Adrenal gland (tissue), 5 donors: ENCODE measurements around the gene CORO6.

Source experiments
- POLR2A ChIP-seq, 2 donors: fragments of 450-650 bp; IDR thresholded peaks; one replicate each; pipeline ENCODE4 v1.6.1; 2017; ENCODE audit warnings: antibody characterized with exemption in 2 of 2, mild to moderate bottlenecking in 2 of 2, moderate library complexity in 1 of 2
- TF ChIP-seq, protein P1 (sequence below), 6 experiments: fragments of 450-650 bp in 4 of 6; fragments of 200-600 bp in 2 of 6; sonication (generic) in 1 of 6; IDR thresholded peaks; 1 replicate in 5 of 6; 2 replicates in 1 of 6; pipeline versions ENCODE4 v1.5.1 to v1.8.0; 2016 to 2021; ENCODE audit warnings: antibody characterized with exemption in 6 of 6, mild to moderate bottlenecking in 2 of 6, moderate library complexity in 1 of 6
- donor health status: DM: no; HTN: no; CAD: no.

DNA sequence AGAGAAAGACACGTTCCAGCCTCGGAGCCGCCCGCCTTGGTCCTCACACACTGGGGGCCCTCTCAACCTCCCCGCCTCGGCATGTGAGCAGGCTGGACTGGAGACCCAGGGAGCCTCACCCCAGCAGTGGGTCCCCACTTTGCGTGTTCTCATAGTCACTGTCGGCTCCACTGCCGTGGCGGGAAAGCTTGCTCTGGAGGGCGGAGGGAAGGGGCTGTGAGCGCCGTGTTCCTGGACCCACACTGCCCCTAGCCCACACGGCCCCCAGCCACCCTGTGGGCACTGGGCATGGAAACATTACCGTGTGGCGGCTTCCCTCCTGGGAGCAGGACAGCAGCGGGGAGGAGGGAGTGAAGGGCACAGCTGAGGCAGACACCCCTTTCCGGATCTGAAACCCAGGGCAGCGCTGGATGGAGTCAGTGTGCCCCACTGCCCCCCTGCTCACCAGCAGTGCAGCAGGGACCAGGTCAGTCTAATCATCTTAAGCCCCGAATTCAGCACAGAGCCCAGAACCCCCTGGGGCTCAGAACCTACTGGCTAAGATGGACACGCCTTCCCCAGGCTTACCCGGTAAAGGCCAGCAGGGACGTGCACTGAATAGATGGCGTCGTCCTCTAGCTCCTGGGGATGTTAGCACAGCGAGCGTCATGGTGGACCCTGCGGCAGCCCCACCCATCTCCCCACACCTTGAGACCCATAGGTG, 47.0 kb downstream of the CORO6 start:
- TF ChIP-seq, protein P1, sequence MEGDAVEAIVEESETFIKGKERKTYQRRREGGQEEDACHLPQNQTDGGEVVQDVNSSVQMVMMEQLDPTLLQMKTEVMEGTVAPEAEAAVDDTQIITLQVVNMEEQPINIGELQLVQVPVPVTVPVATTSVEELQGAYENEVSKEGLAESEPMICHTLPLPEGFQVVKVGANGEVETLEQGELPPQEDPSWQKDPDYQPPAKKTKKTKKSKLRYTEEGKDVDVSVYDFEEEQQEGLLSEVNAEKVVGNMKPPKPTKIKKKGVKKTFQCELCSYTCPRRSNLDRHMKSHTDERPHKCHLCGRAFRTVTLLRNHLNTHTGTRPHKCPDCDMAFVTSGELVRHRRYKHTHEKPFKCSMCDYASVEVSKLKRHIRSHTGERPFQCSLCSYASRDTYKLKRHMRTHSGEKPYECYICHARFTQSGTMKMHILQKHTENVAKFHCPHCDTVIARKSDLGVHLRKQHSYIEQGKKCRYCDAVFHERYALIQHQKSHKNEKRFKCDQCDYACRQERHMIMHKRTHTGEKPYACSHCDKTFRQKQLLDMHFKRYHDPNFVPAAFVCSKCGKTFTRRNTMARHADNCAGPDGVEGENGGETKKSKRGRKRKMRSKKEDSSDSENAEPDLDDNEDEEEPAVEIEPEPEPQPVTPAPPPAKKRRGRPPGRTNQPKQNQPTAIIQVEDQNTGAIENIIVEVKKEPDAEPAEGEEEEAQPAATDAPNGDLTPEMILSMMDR (IDR thresholded peaks at IDR 0.05) = no peak
- no peak for TF ChIP-seq POLR2A (IDR thresholded peaks at IDR 0.05)
